HepG2 (cell line): ENCODE data around the gene SRRM3. TPM values are rescaled to one million over a fixed set of nuclear protein-coding genes. Genes with fewer than 3 reads are reported as not detected.

ENCODE experiments used
- ARNTL ChIP-seq: sonication (generic); formaldehyde crosslinking; IDR thresholded peaks from 2 replicates; pipeline ENCODE4 v1.4.0; 2020; ENCODE audit warnings: mild to moderate bottlenecking, missing genetic modification reagents
- FOXA1 ChIP-seq, 2 experiments: fragments of 450-650 bp in 1 of 2; sonication (generic) in 1 of 2; formaldehyde crosslinking in 1 of 2; IDR thresholded peaks; 2 replicates each; pipeline versions ENCODE4 v1.4.0 to v1.6.1; 2016 to 2020; ENCODE audit warnings: missing genetic modification reagents in 1 of 2
- GABPB1 ChIP-seq: IDR thresholded peaks from 2 replicates; pipeline ENCODE4 v1.6.1; 2016; ENCODE audit warnings: mild to moderate bottlenecking, missing genetic modification reagents, moderate library complexity, missing compliant biosample characterization
- GATAD2A ChIP-seq: IDR thresholded peaks from 2 replicates; pipeline ENCODE4 v1.6.1; 2016
- NFKB2 ChIP-seq: sonication (generic); formaldehyde crosslinking; IDR thresholded peaks from 2 replicates; pipeline ENCODE4 v1.4.0; 2020; ENCODE audit warnings: missing genetic modification reagents, borderline replicate concordance
- NKX3-1 ChIP-seq: sonication (generic); formaldehyde crosslinking; IDR thresholded peaks from 2 replicates; pipeline ENCODE4 v1.5.0; 2020; ENCODE audit warnings: missing genetic modification reagents
- SP5 ChIP-seq: IDR thresholded peaks from 2 replicates; pipeline ENCODE4 v1.6.1; 2016; ENCODE audit warnings: low read depth, borderline replicate concordance
- ZNF292 ChIP-seq: sonication (generic); formaldehyde crosslinking; IDR thresholded peaks from 2 replicates; pipeline ENCODE4 v1.8.1; 2022; ENCODE audit warnings: mild to moderate bottlenecking, low read depth, missing genetic modification reagents, borderline replicate concordance
- ZNF619 ChIP-seq: sonication (generic); formaldehyde crosslinking; IDR thresholded peaks from 2 replicates; pipeline ENCODE4 v1.4.0; 2020; ENCODE audit warnings: mild to moderate bottlenecking, missing genetic modification reagents
- ZNF687 ChIP-seq: sonication (generic); formaldehyde crosslinking; IDR thresholded peaks from 2 replicates; pipeline ENCODE4 v1.5.1; 2020; ENCODE audit warnings: mild to moderate bottlenecking, missing genetic modification reagents, moderate library complexity
- ZNF770 ChIP-seq: sonication (generic); formaldehyde crosslinking; IDR thresholded peaks from 2 replicates; pipeline ENCODE4 v1.5.0; 2020; ENCODE audit warnings: mild to moderate bottlenecking, missing genetic modification reagents
- ZNF792 ChIP-seq: IDR thresholded peaks from 2 replicates; pipeline ENCODE4 v1.6.1; 2016
- ZSCAN22 ChIP-seq: sonication (generic); formaldehyde crosslinking; IDR thresholded peaks from 2 replicates; pipeline ENCODE4 v1.4.0; 2020; ENCODE audit warnings: mild to moderate bottlenecking, missing genetic modification reagents
- polyA plus RNA-seq, 8 experiments: library from polyadenylated mRNA; depleted of rRNA in 3 of 8; stranded (reverse) in 7 of 8; unstranded in 1 of 8; fragments of >200 nt; fragmentation: Illumina TruSeq in 4 of 8; extraction: Trizol in 4 of 8; gene quantifications; 2 replicates each; pipeline versions ENCODE4 v1.2.1 to v1.2.3, GENCODE V29; 2011 to 2016; ENCODE audit warnings: low read depth in 4 of 8, missing spikeins in 1 of 8, mixed read lengths in 1 of 8; ENCODE audit not compliant: insufficient read depth in 1 of 8
- total RNA-seq, 5 experiments: library from RNA; depleted of rRNA; stranded (reverse); fragments of >200 nt; fragmentation: Illumina TruSeq; extraction: Trizol; gene quantifications; 2 replicates each; pipeline ENCODE4 v1.2.3, GENCODE V29; 2016; ENCODE audit warnings: low read depth in 1 of 5
- TF ChIP-seq, protein P1 (sequence below): sonication (generic); formaldehyde crosslinking; IDR thresholded peaks from 2 replicates; pipeline ENCODE4 v1.4.0; 2020; ENCODE audit warnings: mild to moderate bottlenecking, missing genetic modification reagents

Gene SRRM3
- total and polyA plus RNA-seq, 2 of the 13 experiments (the other 11 are each of a cell fraction or from before 2014, with no cell fraction given), result 0.13 to 0.54 TPM

GRCh38 chr7:76296743-76297740, 95.3 kb downstream of the SRRM3 start (continued):
- TF ChIP-seq ZNF770 (CRISPR knock-in tag) (no peak), NKX3-1 (no peak), ZNF687 (CRISPR knock-in tag) (peak; percentile 24; the same call in 1 of the 2 replicates), NFKB2 (no peak), ZNF292 (CRISPR knock-in tag) (peak; percentile 11; the same call in 1 of the 2 replicates), ZNF792 (CRISPR knock-in tag) (no peak), ZSCAN22 (CRISPR knock-in tag) (no peak), SP5 (CRISPR knock-in tag) (no peak), FOXA1 (IDR thresholded peaks at IDR 0.05) (no peak), FOXA1 (CRISPR knock-in tag; IDR thresholded peaks at IDR 0.05) (peak; percentile 10; the same call in 1 of the 2 replicates), GABPB1 (CRISPR knock-in tag) (no peak), GATAD2A (peak; percentile 13; the same call in 1 of the 2 replicates), ZNF619 (CRISPR knock-in tag) (no peak), ARNTL (CRISPR knock-in tag) (no peak)
- TF ChIP-seq, protein P1, sequence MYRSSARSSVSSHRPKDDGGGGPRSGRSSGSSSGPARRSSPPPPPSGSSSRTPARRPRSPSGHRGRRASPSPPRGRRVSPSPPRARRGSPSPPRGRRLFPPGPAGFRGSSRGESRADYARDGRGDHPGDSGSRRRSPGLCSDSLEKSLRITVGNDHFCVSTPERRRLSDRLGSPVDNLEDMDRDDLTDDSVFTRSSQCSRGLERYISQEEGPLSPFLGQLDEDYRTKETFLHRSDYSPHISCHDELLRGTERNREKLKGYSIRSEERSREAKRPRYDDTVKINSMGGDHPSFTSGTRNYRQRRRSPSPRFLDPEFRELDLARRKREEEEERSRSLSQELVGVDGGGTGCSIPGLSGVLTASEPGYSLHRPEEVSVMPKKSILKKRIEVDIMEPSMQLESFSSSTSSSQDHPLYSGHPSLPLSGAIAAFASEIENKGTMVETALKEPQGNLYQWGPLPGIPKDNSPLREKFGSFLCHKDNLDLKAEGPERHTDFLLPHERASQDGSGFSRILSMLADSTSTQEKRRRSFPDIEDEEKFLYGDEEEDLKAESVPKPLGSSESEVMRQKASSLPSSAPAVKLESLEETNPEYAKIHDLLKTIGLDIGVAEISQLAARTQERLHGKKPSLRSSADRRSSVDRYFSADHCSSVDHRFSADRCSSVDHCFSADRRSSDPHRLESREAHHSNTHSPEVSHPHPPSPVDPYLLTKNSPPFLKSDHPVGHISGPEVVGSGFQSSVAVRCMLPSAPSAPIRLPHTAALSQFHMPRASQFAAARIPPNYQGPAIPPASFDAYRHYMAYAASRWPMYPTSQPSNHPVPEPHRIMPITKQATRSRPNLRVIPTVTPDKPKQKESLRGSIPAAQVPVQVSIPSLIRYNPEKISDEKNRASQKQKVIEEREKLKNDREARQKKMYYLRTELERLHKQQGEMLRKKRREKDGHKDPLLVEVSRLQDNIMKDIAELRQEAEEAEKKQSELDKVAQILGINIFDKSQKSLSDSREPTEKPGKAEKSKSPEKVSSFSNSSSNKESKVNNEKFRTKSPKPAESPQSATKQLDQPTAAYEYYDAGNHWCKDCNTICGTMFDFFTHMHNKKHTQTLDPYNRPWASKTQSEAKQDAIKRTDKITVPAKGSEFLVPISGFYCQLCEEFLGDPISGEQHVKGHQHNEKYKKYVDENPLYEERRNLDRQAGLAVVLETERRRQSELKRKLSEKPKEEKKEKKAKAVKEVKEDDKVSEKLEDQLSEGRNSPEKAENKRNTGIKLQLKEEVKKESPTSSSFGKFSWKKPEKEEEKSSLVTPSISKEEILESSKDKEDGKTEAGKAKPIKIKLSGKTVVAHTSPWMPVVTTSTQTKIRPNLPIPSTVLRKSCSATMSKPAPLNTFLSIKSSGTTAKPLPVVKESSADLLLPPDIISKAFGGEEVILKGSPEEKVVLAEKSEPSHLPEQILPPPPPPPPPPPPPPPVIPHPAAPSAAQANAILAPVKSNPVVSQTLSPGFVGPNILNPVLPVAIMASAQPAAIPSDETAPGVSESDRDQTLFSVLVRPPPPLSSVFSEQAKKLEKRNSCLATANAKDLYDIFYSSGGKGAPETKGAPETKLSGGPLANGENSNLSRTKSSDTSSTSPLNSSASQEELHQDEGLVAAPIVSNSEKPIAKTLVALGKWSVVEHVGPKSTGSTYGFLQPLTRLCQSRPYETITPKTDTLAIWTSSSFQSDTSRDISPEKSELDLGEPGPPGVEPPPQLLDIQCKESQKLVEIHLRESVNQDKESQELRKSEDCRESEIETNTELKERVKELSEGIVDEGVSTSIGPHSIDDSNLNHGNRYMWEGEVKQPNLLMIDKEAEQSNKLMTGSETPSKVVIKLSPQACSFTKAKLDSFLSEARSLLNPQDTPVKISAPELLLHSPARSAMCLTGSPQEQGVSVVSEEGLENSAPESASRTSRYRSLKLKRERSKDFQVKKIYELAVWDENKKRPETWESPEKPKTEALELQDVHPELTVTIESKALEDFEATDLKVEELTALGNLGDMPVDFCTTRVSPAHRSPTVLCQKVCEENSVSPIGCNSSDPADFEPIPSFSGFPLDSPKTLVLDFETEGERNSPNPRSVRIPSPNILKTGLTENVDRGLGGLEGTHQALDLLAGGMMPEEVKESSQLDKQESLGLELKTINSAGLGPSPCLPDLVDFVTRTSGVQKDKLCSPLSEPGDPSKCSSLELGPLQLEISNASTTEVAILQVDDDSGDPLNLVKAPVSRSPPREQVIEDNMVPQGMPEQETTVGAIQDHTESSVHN, result no peak
